Neuronal stem cell (in vitro differentiated cells): Measurements from ENCODE around the gene RLN3.

Experiments used
- DNase-seq: peaks from one replicate; pipeline ENCODE4 v3.0.0-alpha.2; 2013; ENCODE audit warnings: low spot score
- H2AFZ ChIP-seq: one replicate; pipeline ENCODE4 v1.6.1; 2013; ENCODE audit warnings: mild to moderate bottlenecking, low read length, inconsistent platforms
- H2AK5ac ChIP-seq: 2 replicates; pipeline ENCODE4 v1.6.1; 2013; ENCODE audit warnings: low read depth, mild to moderate bottlenecking, inconsistent platforms, low read length, moderate library complexity, mixed read lengths
- H2BK120ac ChIP-seq: 2 replicates; pipeline ENCODE4 v1.6.1; 2013; ENCODE audit warnings: low read depth, mild to moderate bottlenecking, inconsistent platforms, low read length, moderate library complexity, mixed read lengths
- H2BK12ac ChIP-seq: one replicate; pipeline ENCODE4 v1.6.1; 2013; ENCODE audit warnings: low read length, inconsistent platforms
- H2BK15ac ChIP-seq: 2 replicates; pipeline ENCODE4 v1.6.1; 2013; ENCODE audit warnings: mild to moderate bottlenecking, low read length, inconsistent platforms, mixed read lengths
- H2BK5ac ChIP-seq: one replicate; pipeline ENCODE4 v1.6.1; 2013; ENCODE audit warnings: inconsistent platforms, mild to moderate bottlenecking, low read length, moderate library complexity
- H3K14ac ChIP-seq: one replicate; pipeline ENCODE4 v1.6.1; 2013; ENCODE audit warnings: low read length, inconsistent platforms
- H3K18ac ChIP-seq: 2 replicates; pipeline ENCODE4 v1.6.1; 2013; ENCODE audit warnings: low read length, inconsistent platforms
- H3K23ac ChIP-seq: 2 replicates; pipeline ENCODE4 v1.6.1; 2013; ENCODE audit warnings: low read depth, mild to moderate bottlenecking, mixed read lengths, low read length, inconsistent platforms; ENCODE audit not compliant: poor library complexity
- H3K27ac ChIP-seq: replicated peaks from 3 replicates; pipeline ENCODE4 v1.5.1; 2013; ENCODE audit warnings: low read length, inconsistent platforms
- H3K27me3 ChIP-seq, 3 experiments: 2 replicates each; pipeline ENCODE4 v1.6.1; 2013; ENCODE audit warnings: low read length in 3 of 3, mild to moderate bottlenecking in 2 of 3, inconsistent platforms in 1 of 3, low read depth in 1 of 3, mixed read lengths in 1 of 3, moderate library complexity in 1 of 3; ENCODE audit not compliant: control insufficient read depth in 3 of 3, insufficient read depth in 3 of 3
- H3K36me3 ChIP-seq, 2 donors: replicated peaks in 1 of 2; 2 replicates each; pipeline ENCODE4 v1.6.1; 2013; ENCODE audit warnings: low read length in 2 of 2; ENCODE audit not compliant: control insufficient read depth in 2 of 2, insufficient read depth in 2 of 2
- H3K4ac ChIP-seq: 2 replicates; pipeline ENCODE4 v1.6.1; 2013; ENCODE audit warnings: inconsistent platforms, mild to moderate bottlenecking, low read length, moderate library complexity
- H3K4me1 ChIP-seq, 2 donors: 1 replicate in 1 of 2; 2 replicates in 1 of 2; pipeline ENCODE4 v1.6.1; 2013; ENCODE audit warnings: low read length in 2 of 2, low read depth in 1 of 2; ENCODE audit not compliant: control insufficient read depth in 2 of 2, insufficient read depth in 1 of 2
- H3K4me2 ChIP-seq: one replicate; pipeline ENCODE4 v1.6.1; 2013; ENCODE audit warnings: mild to moderate bottlenecking, low read length, inconsistent platforms; ENCODE audit not compliant: insufficient read depth, poor library complexity, severe bottlenecking
- H3K4me3 ChIP-seq, 2 donors: 2 replicates each; pipeline ENCODE4 v1.5.1; 2013; ENCODE audit warnings: low read length in 2 of 2, mild to moderate bottlenecking in 2 of 2, inconsistent platforms in 1 of 2, moderate library complexity in 1 of 2
- H3K79me1 ChIP-seq: one replicate; pipeline ENCODE4 v1.6.1; 2013; ENCODE audit warnings: low read depth, mild to moderate bottlenecking, inconsistent platforms, low read length, moderate library complexity
- H3K9ac ChIP-seq: one replicate; pipeline ENCODE4 v1.6.1; 2013; ENCODE audit warnings: mild to moderate bottlenecking, low read depth, low read length, inconsistent platforms; ENCODE audit not compliant: poor library complexity
- H3K9me3 ChIP-seq, 2 donors: replicated peaks in 1 of 2; 2 replicates each; pipeline versions ENCODE3 to v1.6.1; 2013; ENCODE audit warnings: low read length in 2 of 2, mild to moderate bottlenecking in 2 of 2, inconsistent platforms in 1 of 2, low read depth in 1 of 2, mixed read lengths in 1 of 2, moderate library complexity in 1 of 2; ENCODE audit not compliant: control insufficient read depth in 2 of 2, insufficient read depth in 1 of 2
- H4K8ac ChIP-seq: one replicate; pipeline ENCODE4 v1.6.1; 2013; ENCODE audit warnings: low read depth, mild to moderate bottlenecking, inconsistent platforms, low read length, moderate library complexity
- H4K91ac ChIP-seq: one replicate; pipeline ENCODE4 v1.6.1; 2013; ENCODE audit warnings: low read length, low read depth, mild to moderate bottlenecking, inconsistent platforms; ENCODE audit not compliant: poor library complexity
- WGBS, 2 donors: extraction: QIAGEN DNeasy Blood & Tissue Kit; methylation state at CpG; one replicate each; pipeline ENCODE4 v1.1.7; 2013; ENCODE audit warnings: missing lambda C conversion rate in 2 of 2, mixed read lengths in 1 of 2; ENCODE audit not compliant: insufficient read length in 2 of 2, insufficient replicate concordance in 1 of 2; ENCODE audit errors: extremely low coverage in 2 of 2; 5-methylcytosine and 5-hydroxymethylcytosine counted together

Gene RLN3

DNA sequence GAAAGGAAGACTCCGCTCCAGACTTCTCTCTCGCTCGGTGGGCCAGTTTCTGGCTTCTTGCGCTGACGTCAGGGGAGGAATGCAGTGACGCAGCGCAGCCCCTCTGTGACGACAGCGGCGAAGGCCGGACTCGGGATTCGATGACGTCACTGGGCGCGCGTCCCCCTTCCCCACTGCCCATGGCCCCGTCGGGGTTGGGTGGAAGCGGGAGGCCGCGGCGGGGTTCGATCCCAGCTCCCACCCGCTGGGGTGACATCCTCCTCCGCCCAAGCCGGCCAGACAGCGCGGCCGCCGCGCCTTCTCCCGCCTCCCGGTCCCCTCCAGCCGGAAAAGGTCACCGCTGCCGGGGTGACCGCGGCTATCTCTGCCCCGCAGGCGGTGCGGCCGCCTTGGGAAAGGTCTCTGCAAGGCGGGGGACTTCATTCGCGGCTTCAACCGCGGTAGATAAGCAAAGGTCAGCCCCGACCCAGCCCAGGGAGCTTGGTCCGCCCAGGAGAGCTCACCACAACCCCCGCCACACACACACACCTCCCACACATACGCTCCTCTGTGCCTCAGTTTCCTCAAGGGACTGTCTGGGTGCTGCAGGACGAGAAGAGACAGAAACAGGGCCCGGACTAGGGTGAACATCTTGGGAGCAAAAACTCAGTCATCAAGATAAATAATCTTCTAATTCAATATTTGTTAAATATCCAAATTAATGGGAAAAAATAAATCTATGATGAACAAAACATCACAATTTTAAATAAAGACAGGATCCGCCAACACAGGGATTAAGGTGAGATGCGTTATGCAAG is 21.0 kb upstream of the RLN3 start:
- no peaks in the 10 kb centered on the region for H3K27me3 ChIP-seq
- H3K4me3 ChIP-seq = peak overlapping the region; percentile 59 to 94
- peak overlapping the region; percentile 72 for H3K9ac ChIP-seq
- peak overlapping the region; percentile 89 for H3K4ac ChIP-seq
- no peak for DNase-seq
- H3K23ac ChIP-seq = peak overlapping the region; percentile 87
- H2BK15ac ChIP-seq = no peak overlapping the region
- peak overlapping the region; percentile 93 for H3K27ac ChIP-seq
- H3K18ac ChIP-seq = peak overlapping the region; percentile 98
- H2AFZ ChIP-seq = peak overlapping the region; percentile 89
- H3K36me3 ChIP-seq = no peaks in the 10 kb centered on the region
- H2BK120ac ChIP-seq = peak overlapping the region; percentile 14
- H2AK5ac ChIP-seq = peak overlapping the region; percentile 57
- peak overlapping the region; percentile 76 for H3K14ac ChIP-seq
- H4K8ac ChIP-seq = peak overlapping the region; percentile 100
- no peak overlapping the region for H4K91ac ChIP-seq
- H2BK5ac ChIP-seq = peak overlapping the region; percentile 88
- H3K4me1 ChIP-seq = peaks cover 0 to 2% of the 10 kb centered on the region in 2 donors
- peaks cover 3% of the 10 kb centered on the region for H3K79me1 ChIP-seq
- H3K9me3 ChIP-seq = no peaks in the 10 kb centered on the region
- H2BK12ac ChIP-seq = no peak overlapping the region
- WGBS, 2 donors = no CpG with 5 or more reads among the region's 56 CpGs
- peak overlapping the region; percentile 81 for H3K4me2 ChIP-seq

DNA sequence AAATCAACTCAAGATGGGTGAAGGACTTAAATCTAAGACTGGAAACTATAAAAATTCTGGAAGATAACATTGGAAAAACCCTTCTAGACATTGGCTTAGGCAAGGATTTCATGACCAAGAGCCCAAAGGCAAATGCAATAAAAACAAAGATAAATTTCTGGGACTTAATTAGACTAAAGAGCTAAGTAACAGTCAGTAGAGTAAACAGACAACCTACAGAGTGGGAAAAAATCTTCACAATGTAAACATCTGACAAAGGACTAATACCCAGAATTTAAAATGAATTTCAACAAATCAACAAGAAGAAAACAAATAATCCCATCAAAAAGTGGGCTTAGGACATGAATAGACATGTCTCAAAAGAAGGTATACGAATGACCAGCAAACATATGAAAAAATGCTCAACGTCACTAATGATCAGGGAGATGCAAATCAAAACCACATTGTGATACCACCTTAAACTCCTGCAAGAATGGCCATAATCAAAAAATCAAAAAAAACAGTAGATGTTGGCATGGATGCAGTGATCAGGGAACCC is 15.5 kb upstream of the RLN3 start:
- no peak overlapping the region for H2BK120ac ChIP-seq
- DNase-seq = no peak
- H3K36me3 ChIP-seq = no peaks in the 10 kb centered on the region
- no peak overlapping the region for H2BK12ac ChIP-seq
- H3K18ac ChIP-seq = no peak overlapping the region
- H2BK15ac ChIP-seq = no peak overlapping the region
- H3K9me3 ChIP-seq = no peaks in the 10 kb centered on the region
- no peaks in the 10 kb centered on the region for H3K27me3 ChIP-seq
- H3K4me2 ChIP-seq = no peak overlapping the region
- H4K8ac ChIP-seq = no peak overlapping the region
- no peak overlapping the region for H3K4ac ChIP-seq
- no peak overlapping the region for H4K91ac ChIP-seq
- H3K23ac ChIP-seq = no peak overlapping the region
- no peaks in the 10 kb centered on the region for H3K79me1 ChIP-seq
- no peak overlapping the region for H3K14ac ChIP-seq
- no peak overlapping the region for H3K27ac ChIP-seq
- no peak overlapping the region for H2AFZ ChIP-seq
- no peak overlapping the region for H3K4me3 ChIP-seq
- H2BK5ac ChIP-seq = no peak overlapping the region
- no peak overlapping the region for H3K9ac ChIP-seq
- H3K4me1 ChIP-seq = no peaks in the 10 kb centered on the region
- no CpG with 5 or more reads among the region's 2 CpGs for WGBS, 2 donors
- H2AK5ac ChIP-seq = no peak overlapping the region

DNA sequence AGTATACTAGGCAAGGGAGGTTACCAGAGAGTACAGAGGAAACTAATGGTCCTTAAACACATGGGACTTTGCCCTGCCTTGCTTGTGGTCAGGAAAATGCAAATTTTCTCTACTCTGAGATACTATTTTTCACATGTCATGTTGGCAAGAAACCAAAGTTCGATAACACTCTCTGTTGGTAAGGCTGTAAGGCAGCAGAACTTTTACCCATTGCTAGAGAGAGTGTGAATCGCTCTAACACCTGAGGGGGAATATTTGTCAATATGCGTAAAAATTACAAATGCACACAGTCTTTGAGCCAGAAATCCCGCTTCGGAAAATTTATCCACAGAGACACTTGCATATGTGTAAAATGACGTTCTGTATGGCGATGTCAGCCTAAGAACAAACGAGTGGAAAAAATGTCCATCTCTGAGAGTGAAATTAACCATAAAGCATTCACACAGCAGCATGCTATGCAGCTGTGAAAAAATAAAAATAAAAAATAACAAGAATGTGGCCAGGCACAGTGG is 12.4 kb upstream of the RLN3 start:
- no peak overlapping the region for H3K4ac ChIP-seq
- H3K79me1 ChIP-seq = no peaks in the 10 kb centered on the region
- H3K4me3 ChIP-seq = no peak overlapping the region
- H3K14ac ChIP-seq = no peak overlapping the region
- no peaks in the 10 kb centered on the region for H3K4me1 ChIP-seq
- H3K9me3 ChIP-seq = no peaks in the 10 kb centered on the region
- WGBS, 2 donors = no CpG with 5 or more reads among the region's 8 CpGs
- H2AK5ac ChIP-seq = no peak overlapping the region
- no peak overlapping the region for H3K23ac ChIP-seq
- H4K91ac ChIP-seq = no peak overlapping the region
- no peak overlapping the region for H3K9ac ChIP-seq
- no peak overlapping the region for H3K27ac ChIP-seq
- no peak overlapping the region for H2BK15ac ChIP-seq
- H2BK12ac ChIP-seq = no peak overlapping the region
- H2BK5ac ChIP-seq = no peak overlapping the region
- H3K4me2 ChIP-seq = no peak overlapping the region
- no peak overlapping the region for H2AFZ ChIP-seq
- H3K18ac ChIP-seq = no peak overlapping the region
- no peaks in the 10 kb centered on the region for H3K27me3 ChIP-seq
- no peak for DNase-seq
- H2BK120ac ChIP-seq = no peak overlapping the region
- H3K36me3 ChIP-seq = no peaks in the 10 kb centered on the region
- no peak overlapping the region for H4K8ac ChIP-seq

DNA sequence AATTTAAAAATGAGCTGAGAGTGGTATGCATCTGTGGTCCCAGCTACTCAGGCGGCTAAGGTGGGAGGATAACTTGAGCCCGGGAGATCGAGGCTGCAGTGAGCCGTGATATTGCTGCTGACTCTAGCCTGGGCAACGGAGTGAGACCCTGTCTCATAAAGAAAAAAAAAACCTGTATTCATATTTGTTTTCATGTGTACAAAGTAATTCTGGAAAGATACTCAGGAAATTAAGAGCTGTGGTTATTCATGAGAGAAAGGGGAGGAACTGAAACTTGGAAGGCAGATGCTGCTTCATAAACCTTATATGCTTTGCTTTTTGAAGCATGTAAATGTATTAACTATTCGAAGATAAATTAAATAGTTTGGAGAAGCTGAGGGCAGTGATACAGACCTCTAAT is 8.8 kb upstream of the RLN3 start:
- no CpG with 5 or more reads among the region's 6 CpGs for WGBS, 2 donors
- no peaks in the 10 kb centered on the region for H3K79me1 ChIP-seq
- no peaks in the 10 kb centered on the region for H3K9me3 ChIP-seq
- no peak overlapping the region for H3K18ac ChIP-seq
- no peak overlapping the region for H3K4me2 ChIP-seq
- no peak overlapping the region for H2BK12ac ChIP-seq
- peaks cover 3 to 7% of the 10 kb centered on the region in 2 donors for H3K4me1 ChIP-seq
- H3K27ac ChIP-seq = no peak overlapping the region
- H2BK120ac ChIP-seq = no peak overlapping the region
- H3K4me3 ChIP-seq = no peak overlapping the region
- H2AFZ ChIP-seq = no peak overlapping the region
- H3K27me3 ChIP-seq = no peaks in the 10 kb centered on the region
- DNase-seq = no peak
- no peak overlapping the region for H2BK15ac ChIP-seq
- no peak overlapping the region for H2AK5ac ChIP-seq
- no peak overlapping the region for H2BK5ac ChIP-seq
- no peak overlapping the region for H4K8ac ChIP-seq
- H3K36me3 ChIP-seq = no peaks in the 10 kb centered on the region
- H3K14ac ChIP-seq = no peak overlapping the region
- H3K23ac ChIP-seq = no peak overlapping the region
- no peak overlapping the region for H4K91ac ChIP-seq
- no peak overlapping the region for H3K9ac ChIP-seq
- no peak overlapping the region for H3K4ac ChIP-seq
